GM13976 (cell line): ENCODE data around the gene TIPIN.
"Not testable (repeated sequence)": the region's sequence is repeated elsewhere in the genome, so short reads cannot be mapped to it uniquely, and the experiment has no call there.

Source experiments
- DNase-seq: peaks from one replicate; pipeline ENCODE4 v3.0.0; 2012; ENCODE audit warnings: low spot score
- CTCF ChIP-seq: IDR thresholded peaks from 2 replicates; pipeline ENCODE4 v1.5.1; 2012; ENCODE audit warnings: borderline replicate concordance, mild to moderate bottlenecking; ENCODE audit not compliant: insufficient read depth; ENCODE audit errors: extremely low read depth, missing control alignments, control extremely low read depth
- in situ Hi-C: fragments of 300-500 bp; cut with MboI; formaldehyde crosslinking; loops from one replicate; pipeline ENCODE4 v1.12.0; 2022; ENCODE audit warnings: low sequenced_read_pairs, mixed read lengths, inconsistent platforms; ENCODE audit not compliant: unreplicated experiment

The TIPIN gene

GRCh38 chr15:66362776-66363175, 6.3 kb upstream of the TIPIN start:
- TF ChIP-seq CTCF, result no peak
- no peak for DNase-seq
- in situ Hi-C loops, result no loop called here

- in situ Hi-C loops, DNase-seq: not testable (repeated sequence)
Observed at GRCh38 chr15:66361745-66362460, 5.4 kb upstream of the TIPIN start.

- TF ChIP-seq CTCF, result no peak
- peak; percentile 52 for DNase-seq
- in situ Hi-C loops, result no loop called here
Observed at GRCh38 chr15:66359740-66360139, 3.3 kb upstream of the TIPIN start.

DNA sequence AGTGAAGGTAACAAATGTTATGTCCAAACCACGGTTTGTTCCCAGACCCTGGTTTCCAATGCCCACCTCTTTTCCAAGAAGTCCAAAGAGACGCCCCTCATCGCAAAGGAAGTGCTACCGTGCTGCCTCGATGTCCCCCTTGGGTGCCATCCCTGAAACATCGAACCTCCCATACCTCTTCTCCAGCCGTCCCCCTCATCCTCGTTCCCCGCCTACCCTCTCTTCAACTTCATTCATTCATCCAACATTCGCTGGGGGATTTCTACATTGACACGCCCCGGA, 467 bp downstream of the TIPIN start:
- TF ChIP-seq CTCF, result no peak
- in situ Hi-C loops, result no loop called here
- DNase-seq, result no peak

- in situ Hi-C loops, DNase-seq: not testable (repeated sequence)
Observed at GRCh38 chr15:66348530-66348929, 8.0 kb downstream of the TIPIN start.

- no peak for TF ChIP-seq CTCF
- in situ Hi-C loops, result no loop called here
- DNase-seq, result no peak
Observed at GRCh38 chr15:66328771-66329170, 27.7 kb downstream of the TIPIN start.

DNA sequence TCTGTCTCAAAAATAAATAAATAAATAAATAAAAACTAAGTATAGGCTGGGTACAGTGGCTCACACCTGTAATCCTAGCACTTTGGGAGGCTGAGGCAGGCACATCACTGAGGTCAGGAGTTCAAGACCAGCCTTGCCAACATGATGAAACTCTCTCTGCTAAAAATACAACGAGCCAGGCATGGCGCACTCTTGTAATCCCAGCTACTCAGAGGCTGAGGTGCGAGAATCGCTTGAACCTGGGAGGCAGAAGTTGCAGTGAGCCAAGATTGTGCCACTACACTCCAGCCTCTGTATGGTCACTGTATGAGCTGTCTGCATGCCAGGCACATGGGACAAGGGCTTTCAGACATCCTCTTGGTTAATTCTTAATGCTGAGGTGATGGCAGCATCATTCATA, 28.7 kb downstream of the TIPIN start:
- no peak for TF ChIP-seq CTCF
- in situ Hi-C loops, result no loop called here
- no peak for DNase-seq

GRCh38 chr15:66326051-66326450, 30.4 kb downstream of the TIPIN start:
- in situ Hi-C loops, result no loop called here
- DNase-seq, result no peak
- TF ChIP-seq CTCF, result no peak
